PC-9 (cell line): Measurements from ENCODE around the gene PRR5L. TPM values are rescaled to one million over a fixed set of nuclear protein-coding genes. Genes with fewer than 3 reads are reported as not detected.

Experiments
- BruUV-seq: library from RNA; stranded (reverse); fragments of 400-500 nt; replicated peaks from 2 replicates; lab custom pipeline; 2021; lab: Mats Ljungman, UMichigan
- CTCF ChIA-PET: fragments of 300-600 bp; sonication (Branson Sonifier 250); formaldehyde crosslinking; loops from one replicate; lab custom pipeline; 2022; ENCODE audit warnings: antibody characterized with exemption; lab: Charles Lee
- POLR2A ChIA-PET: fragments of 300-600 bp; sonication (Branson Sonifier 250); formaldehyde crosslinking; loops from one replicate; lab custom pipeline; 2022; ENCODE audit warnings: antibody characterized with exemption; ENCODE audit not compliant: unreplicated experiment; lab: Charles Lee
- DNase-seq, 2 experiments: peaks; one replicate each; pipeline versions ENCODE4 v3.0.0 to v3.0.0-alpha.2; 2015 to 2022; ENCODE audit warnings: mixed read lengths in 1 of 2
- H2AFZ ChIP-seq: fragments of 200-600 bp; sonication (generic); 2 replicates; pipeline ENCODE4 v1.8.1; 2017; ENCODE audit warnings: antibody characterized with exemption
- H3F3A ChIP-seq: fragments of 200-600 bp; sonication (generic); 2 replicates; pipeline ENCODE4 v1.8.1; 2017; ENCODE audit warnings: antibody characterized with exemption, mild to moderate bottlenecking, low read depth; ENCODE audit not compliant: insufficient read depth
- H3K27ac ChIP-seq: fragments of 200-600 bp; sonication (generic); 2 replicates; pipeline ENCODE4 v1.6.1; 2016; ENCODE audit warnings: mixed run types
- H3K27me3 ChIP-seq: fragments of 200-600 bp; sonication (generic); 2 replicates; pipeline ENCODE4 v1.6.1; 2016; ENCODE audit warnings: low read depth, mixed run types; ENCODE audit not compliant: insufficient read depth
- H3K36me3 ChIP-seq: fragments of 200-600 bp; sonication (generic); 2 replicates; pipeline ENCODE4 v1.6.1; 2016; ENCODE audit warnings: low read depth, mixed run types
- H3K4me1 ChIP-seq: fragments of 200-600 bp; sonication (generic); replicated peaks from 2 replicates; pipeline ENCODE4 v1.6.1; 2016; ENCODE audit warnings: mixed run types; ENCODE audit not compliant: insufficient read depth
- H3K4me2 ChIP-seq: fragments of 200-600 bp; sonication (generic); 2 replicates; pipeline ENCODE4 v1.6.1; 2017; ENCODE audit warnings: mixed run types
- H3K4me3 ChIP-seq: fragments of 200-600 bp; sonication (generic); 2 replicates; pipeline ENCODE4 v1.6.1; 2016; ENCODE audit warnings: mixed run types
- H3K79me2 ChIP-seq: fragments of 200-600 bp; sonication (generic); 2 replicates; pipeline ENCODE4 v1.6.1; 2017; ENCODE audit warnings: low read depth, mixed run types
- H3K9me2 ChIP-seq: fragments of 200-600 bp; sonication (generic); 2 replicates; pipeline ENCODE4 v1.8.1; 2017; ENCODE audit warnings: mild to moderate bottlenecking; ENCODE audit not compliant: insufficient read depth
- H3K9me3 ChIP-seq: fragments of 200-600 bp; sonication (generic); 2 replicates; pipeline ENCODE4 v1.8.1; 2016; ENCODE audit warnings: low read depth; ENCODE audit not compliant: insufficient read depth
- H4K20me1 ChIP-seq: fragments of 200-600 bp; sonication (generic); 2 replicates; pipeline ENCODE4 v1.8.1; 2017; ENCODE audit not compliant: insufficient read depth
- CTCF ChIP-seq: fragments of 200-600 bp; sonication (generic); conservative IDR thresholded peaks from 2 replicates; pipeline ENCODE4 v1.6.1; 2017; ENCODE audit warnings: mixed run types, antibody characterized with exemption, mild to moderate bottlenecking, moderate library complexity
- EZH2 ChIP-seq: fragments of 200-600 bp; sonication (generic); IDR thresholded peaks from 2 replicates; pipeline ENCODE4 v1.8.0; 2017; ENCODE audit warnings: antibody characterized with exemption, low read depth
- intact Hi-C: fragments of 100-400 bp; cut with micrococcal nuclease; formaldehyde crosslinking; loops from one replicate; pipeline ENCODE4 v1.10.0; 2022; ENCODE audit not compliant: unreplicated experiment
- total RNA-seq: library from RNA; stranded (reverse); gene quantifications from 2 replicates; pipeline ENCODE4 v1.2.3, GENCODE V29; 2021

Gene PRR5L
- total RNA-seq, 1 experiment from 2014 or later: 5.1 TPM

- Histone ChIP-seq H3K79me2 (no peaks in the 10 kb centered on the region), H3K27me3 (no peaks in the 10 kb centered on the region), H2AFZ (no peak overlapping the region), H4K20me1 (no peaks in the 10 kb centered on the region), H3K9me3 (no peaks in the 10 kb centered on the region), H3K27ac (no peak overlapping the region), H3K36me3 (no peaks in the 10 kb centered on the region), H3K4me3 (no peak overlapping the region), H3K4me1 (peaks cover 8% of the 10 kb centered on the region; the same call in 1 of the 2 replicates), H3K9me2 (no peaks in the 10 kb centered on the region), H3F3A (peaks cover 7% of the 10 kb centered on the region; the same call in 1 of the 2 replicates), H3K4me2 (no peak overlapping the region)
- BruUV-seq: no TSS peak
- DNase-seq: no peak
- ChIA-PET POLR2A (no interaction called here), CTCF (interaction anchor here (0.7 kb wide), 1 partner anchor 88 kb away, joined by 6 read pairs; no protein-coding TSS in a partner anchor)
- no peak for TF ChIP-seq EZH2
- no peak for TF ChIP-seq CTCF
- intact Hi-C loops: no loop called here
These were observed 93.7 kb downstream of the PRR5L start for GRCh38 chr11:36389811-36390210.

- intact Hi-C loops: no loop called here
- no TSS peak for BruUV-seq
- no peak overlapping the region for H3K27ac ChIP-seq
- H3K79me2 ChIP-seq: no peaks in the 10 kb centered on the region
- no peaks in the 10 kb centered on the region for H3K36me3 ChIP-seq
- ChIA-PET POLR2A (no interaction called here), CTCF (no interaction called here)
- no peaks in the 10 kb centered on the region for H4K20me1 ChIP-seq
- TF ChIP-seq CTCF (no peak), EZH2 (no peak)
- no peak overlapping the region for H3K4me3 ChIP-seq
- no peak overlapping the region for H3K4me2 ChIP-seq
- H3F3A ChIP-seq: no peaks in the 10 kb centered on the region
- H3K9me2 ChIP-seq: no peaks in the 10 kb centered on the region
- DNase-seq: no peak
- no peaks in the 10 kb centered on the region for H3K9me3 ChIP-seq
- H2AFZ ChIP-seq: no peak overlapping the region
- H3K4me1 ChIP-seq: no peaks in the 10 kb centered on the region
- H3K27me3 ChIP-seq: no peaks in the 10 kb centered on the region
These were observed 94.9 kb downstream of the PRR5L start for GRCh38 chr11:36390963-36391471.

- POLR2A ChIA-PET: no interaction called here
- H3K4me2 ChIP-seq: no peak overlapping the region
- no peaks in the 10 kb centered on the region for H3F3A ChIP-seq
- no peaks in the 10 kb centered on the region for H3K9me2 ChIP-seq
- no peak overlapping the region for H3K27ac ChIP-seq
- DNase-seq: no peak
- H3K9me3 ChIP-seq: no peaks in the 10 kb centered on the region
- no peak overlapping the region for H3K4me3 ChIP-seq
- H3K4me1 ChIP-seq: no peaks in the 10 kb centered on the region
- CTCF ChIA-PET: no interaction called here
- no peaks in the 10 kb centered on the region for H4K20me1 ChIP-seq
- H3K79me2 ChIP-seq: no peaks in the 10 kb centered on the region
- H3K27me3 ChIP-seq: no peaks in the 10 kb centered on the region
- no peaks in the 10 kb centered on the region for H3K36me3 ChIP-seq
- TF ChIP-seq CTCF (no peak), EZH2 (no peak)
- intact Hi-C loops: no loop called here
- no TSS peak for BruUV-seq
- H2AFZ ChIP-seq: no peak overlapping the region
These were observed 96.1 kb downstream of the PRR5L start for GRCh38 chr11:36392196-36392595.
